ENCODE results near the gene CGNL1.

Gene CGNL1

GRCh38 chr15:57554812-57555179, 178.5 kb downstream of the CGNL1 start:
- TF ChIP-seq SIN3A (IDR thresholded peaks at IDR 0.05; ENCODE audit: borderline replicate concordance, insufficient read depth, low read length) (no peak), POLR2AphosphoS5 (IDR thresholded peaks at IDR 0.05; ENCODE audit: low read depth, low read length) (no peak), FOXP2 (optimal IDR thresholded peaks at IDR 0.05; ENCODE audit: borderline replicate concordance, extremely low read depth, extremely low read length, insufficient read depth) (no peak), TAF1 (IDR thresholded peaks at IDR 0.05; ENCODE audit: borderline replicate concordance, insufficient read depth, low read length) (no peak)
- TF ChIP-seq, protein P1, sequence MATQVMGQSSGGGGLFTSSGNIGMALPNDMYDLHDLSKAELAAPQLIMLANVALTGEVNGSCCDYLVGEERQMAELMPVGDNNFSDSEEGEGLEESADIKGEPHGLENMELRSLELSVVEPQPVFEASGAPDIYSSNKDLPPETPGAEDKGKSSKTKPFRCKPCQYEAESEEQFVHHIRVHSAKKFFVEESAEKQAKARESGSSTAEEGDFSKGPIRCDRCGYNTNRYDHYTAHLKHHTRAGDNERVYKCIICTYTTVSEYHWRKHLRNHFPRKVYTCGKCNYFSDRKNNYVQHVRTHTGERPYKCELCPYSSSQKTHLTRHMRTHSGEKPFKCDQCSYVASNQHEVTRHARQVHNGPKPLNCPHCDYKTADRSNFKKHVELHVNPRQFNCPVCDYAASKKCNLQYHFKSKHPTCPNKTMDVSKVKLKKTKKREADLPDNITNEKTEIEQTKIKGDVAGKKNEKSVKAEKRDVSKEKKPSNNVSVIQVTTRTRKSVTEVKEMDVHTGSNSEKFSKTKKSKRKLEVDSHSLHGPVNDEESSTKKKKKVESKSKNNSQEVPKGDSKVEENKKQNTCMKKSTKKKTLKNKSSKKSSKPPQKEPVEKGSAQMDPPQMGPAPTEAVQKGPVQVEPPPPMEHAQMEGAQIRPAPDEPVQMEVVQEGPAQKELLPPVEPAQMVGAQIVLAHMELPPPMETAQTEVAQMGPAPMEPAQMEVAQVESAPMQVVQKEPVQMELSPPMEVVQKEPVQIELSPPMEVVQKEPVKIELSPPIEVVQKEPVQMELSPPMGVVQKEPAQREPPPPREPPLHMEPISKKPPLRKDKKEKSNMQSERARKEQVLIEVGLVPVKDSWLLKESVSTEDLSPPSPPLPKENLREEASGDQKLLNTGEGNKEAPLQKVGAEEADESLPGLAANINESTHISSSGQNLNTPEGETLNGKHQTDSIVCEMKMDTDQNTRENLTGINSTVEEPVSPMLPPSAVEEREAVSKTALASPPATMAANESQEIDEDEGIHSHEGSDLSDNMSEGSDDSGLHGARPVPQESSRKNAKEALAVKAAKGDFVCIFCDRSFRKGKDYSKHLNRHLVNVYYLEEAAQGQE (IDR thresholded peaks at IDR 0.05; ENCODE audit: insufficient read depth in 1 of 2, low read depth in 2 of 2, low read length in 2 of 2): no peak

GRCh38 chr15:57555270-57555669, 179.0 kb downstream of the CGNL1 start:
- TF ChIP-seq SIN3A (IDR thresholded peaks at IDR 0.05; ENCODE audit: borderline replicate concordance, insufficient read depth, low read length) (no peak), TAF1 (IDR thresholded peaks at IDR 0.05; ENCODE audit: borderline replicate concordance, insufficient read depth, low read length) (no peak), FOXP2 (optimal IDR thresholded peaks at IDR 0.05; ENCODE audit: borderline replicate concordance, extremely low read depth, extremely low read length, insufficient read depth) (no peak), POLR2AphosphoS5 (IDR thresholded peaks at IDR 0.05; ENCODE audit: low read depth, low read length) (no peak)
- TF ChIP-seq, protein P1 (IDR thresholded peaks at IDR 0.05; ENCODE audit: insufficient read depth in 1 of 2, low read depth in 2 of 2, low read length in 2 of 2): no peak

DNA sequence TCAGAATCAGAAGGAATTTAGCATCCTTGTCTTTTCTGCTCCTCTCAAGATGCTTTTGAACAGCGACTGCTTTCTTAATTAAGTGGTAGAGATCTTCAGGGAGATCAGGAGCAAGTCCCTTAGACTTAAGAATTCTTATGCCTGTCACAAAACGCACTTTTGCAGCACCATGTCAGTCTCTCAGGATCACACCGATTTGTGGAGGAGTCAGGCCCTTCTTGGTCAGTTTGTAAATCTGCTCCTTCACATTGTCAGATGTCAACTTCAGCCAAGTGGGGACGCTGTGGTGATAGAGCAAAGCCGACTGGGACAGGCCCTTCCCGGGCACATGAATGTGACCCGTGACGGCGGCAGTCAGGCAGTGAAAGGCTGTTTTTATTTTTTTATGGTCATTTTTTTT, 179.7 kb downstream of the CGNL1 start:
- TF ChIP-seq, protein P1 (IDR thresholded peaks at IDR 0.05; ENCODE audit: insufficient read depth in 1 of 2, low read depth in 2 of 2, low read length in 2 of 2): no peak
- TF ChIP-seq FOXP2 (optimal IDR thresholded peaks at IDR 0.05; ENCODE audit: borderline replicate concordance, extremely low read depth, extremely low read length, insufficient read depth) (no peak), TAF1 (IDR thresholded peaks at IDR 0.05; ENCODE audit: borderline replicate concordance, insufficient read depth, low read length) (no peak), SIN3A (IDR thresholded peaks at IDR 0.05; ENCODE audit: borderline replicate concordance, insufficient read depth, low read length) (no peak), POLR2AphosphoS5 (IDR thresholded peaks at IDR 0.05; ENCODE audit: low read depth, low read length) (no peak)

DNA sequence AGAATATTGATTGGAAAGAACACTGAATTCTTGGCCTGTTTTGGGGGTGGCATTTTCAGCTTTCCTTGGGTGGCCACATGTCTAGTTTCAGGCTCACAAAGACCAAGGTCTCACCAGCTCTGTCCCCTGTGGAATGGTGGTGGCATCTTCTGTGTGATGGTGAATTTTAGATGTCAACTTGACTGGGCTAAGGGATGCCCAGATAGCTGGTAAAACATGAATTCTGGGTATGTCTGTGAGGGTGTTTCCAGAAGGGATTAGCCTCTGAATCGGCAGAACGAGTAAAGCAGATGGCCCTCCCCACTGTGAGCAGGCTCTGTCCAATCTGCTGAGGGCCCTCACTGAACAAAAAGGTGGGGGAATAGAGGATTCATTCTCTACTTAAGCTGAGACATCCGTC, 181.0 kb downstream of the CGNL1 start:
- TF ChIP-seq POLR2AphosphoS5 (IDR thresholded peaks at IDR 0.05; ENCODE audit: low read depth, low read length): no peak
- TF ChIP-seq SIN3A (IDR thresholded peaks at IDR 0.05; ENCODE audit: borderline replicate concordance, insufficient read depth, low read length): no peak
- no peak for TF ChIP-seq TAF1 (IDR thresholded peaks at IDR 0.05; ENCODE audit: borderline replicate concordance, insufficient read depth, low read length)
- TF ChIP-seq, protein P1 (IDR thresholded peaks at IDR 0.05; ENCODE audit: insufficient read depth in 1 of 2, low read depth in 2 of 2, low read length in 2 of 2): no peak
- TF ChIP-seq FOXP2 (optimal IDR thresholded peaks at IDR 0.05; ENCODE audit: borderline replicate concordance, extremely low read depth, extremely low read length, insufficient read depth): no peak

DNA sequence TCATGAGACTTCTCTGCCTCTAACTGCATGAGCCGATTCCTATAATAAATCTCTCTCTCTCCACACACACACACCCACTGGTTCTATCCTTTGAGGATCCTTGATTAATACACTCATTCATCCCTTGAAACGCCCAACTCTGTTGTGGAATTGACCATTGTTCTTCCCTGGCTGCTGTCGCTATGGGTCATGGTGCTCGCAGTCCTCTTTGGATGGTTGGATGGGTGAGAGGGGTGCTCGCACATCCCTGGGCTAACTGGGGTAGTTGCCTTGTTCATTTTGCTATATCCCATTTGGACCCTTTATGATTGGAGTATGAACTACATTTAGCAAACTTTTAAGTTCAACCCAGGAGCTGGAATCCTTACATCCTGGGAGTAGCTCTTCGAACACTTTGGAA, 181.5 kb downstream of the CGNL1 start:
- TF ChIP-seq POLR2AphosphoS5 (IDR thresholded peaks at IDR 0.05; ENCODE audit: low read depth, low read length) (no peak), FOXP2 (optimal IDR thresholded peaks at IDR 0.05; ENCODE audit: borderline replicate concordance, extremely low read depth, extremely low read length, insufficient read depth) (no peak), TAF1 (IDR thresholded peaks at IDR 0.05; ENCODE audit: borderline replicate concordance, insufficient read depth, low read length) (no peak), SIN3A (IDR thresholded peaks at IDR 0.05; ENCODE audit: borderline replicate concordance, insufficient read depth, low read length) (no peak)
- TF ChIP-seq, protein P1 (IDR thresholded peaks at IDR 0.05; ENCODE audit: insufficient read depth in 1 of 2, low read depth in 2 of 2, low read length in 2 of 2): no peak
